ENCODE data around the gene KLB. TPM values are rescaled to one million over a fixed set of nuclear protein-coding genes. Genes with fewer than 3 reads are reported as not detected.

The KLB gene
- polyA plus RNA-seq, 3 donors = 0.16 to 0.27 (median 0.18) TPM

DNA sequence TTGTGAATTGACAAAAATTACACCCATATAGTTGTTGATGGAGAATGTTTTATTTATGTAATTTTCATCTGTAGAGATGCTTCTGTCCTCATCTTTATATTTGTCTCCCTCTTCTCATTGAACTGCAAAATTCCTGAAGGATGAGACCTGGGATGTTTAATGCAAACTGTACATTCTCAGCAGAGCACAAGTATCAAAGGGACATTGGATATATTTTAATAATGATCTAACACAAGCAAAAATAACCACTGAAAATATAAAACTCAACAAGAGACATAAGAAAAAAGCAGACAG, 91.9 kb downstream of the KLB start:
- no peak for DNase-seq

Other genes starting within 250 kb of the KLB start
- gene WDR19, start 224.4 kb upstream of the KLB start, polyA plus RNA-seq (ENCODE audit: insufficient read length in 3 of 3) = 100 to 1,000 TPM in 2 of 3 donors, 10 to 100 TPM in 1; 83.2 to 110 (median 102) TPM
- 10 to 100 TPM; 67.3 to 77.9 (median 68.0) TPM for gene RFC1, start 40.6 kb upstream of the KLB start, polyA plus RNA-seq (ENCODE audit: insufficient read length in 3 of 3)
- 1,000 to 10,000 TPM; 1,408 to 1,516 (median 1,436) TPM for gene RPL9, start 52.0 kb downstream of the KLB start, polyA plus RNA-seq (ENCODE audit: insufficient read length in 3 of 3)
- gene LIAS, start 52.1 kb downstream of the KLB start, polyA plus RNA-seq (ENCODE audit: insufficient read length in 3 of 3) = 10 to 100 TPM; 17.9 to 35.9 (median 30.5) TPM
- 100 to 1,000 TPM in 2 of 3 donors, 10 to 100 TPM in 1; 92.9 to 117 (median 109) TPM for gene UGDH, start 120.5 kb downstream of the KLB start, polyA plus RNA-seq (ENCODE audit: insufficient read length in 3 of 3)
- 10 to 100 TPM; 35.1 to 51.0 (median 47.2) TPM for gene SMIM14, start 231.9 kb downstream of the KLB start, polyA plus RNA-seq (ENCODE audit: insufficient read length in 3 of 3)